HG03196 (cell line): ENCODE results near the gene TNFSF13.

Source experiments
- ATAC-seq: cut with Tn5 transposase; IDR thresholded peaks from one replicate; pipeline ENCODE4 v1.9.1; 2021; ENCODE audit not compliant: unreplicated experiment

The TNFSF13 gene, protein sequence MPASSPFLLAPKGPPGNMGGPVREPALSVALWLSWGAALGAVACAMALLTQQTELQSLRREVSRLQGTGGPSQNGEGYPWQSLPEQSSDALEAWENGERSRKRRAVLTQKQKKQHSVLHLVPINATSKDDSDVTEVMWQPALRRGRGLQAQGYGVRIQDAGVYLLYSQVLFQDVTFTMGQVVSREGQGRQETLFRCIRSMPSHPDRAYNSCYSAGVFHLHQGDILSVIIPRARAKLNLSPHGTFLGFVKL

DNA sequence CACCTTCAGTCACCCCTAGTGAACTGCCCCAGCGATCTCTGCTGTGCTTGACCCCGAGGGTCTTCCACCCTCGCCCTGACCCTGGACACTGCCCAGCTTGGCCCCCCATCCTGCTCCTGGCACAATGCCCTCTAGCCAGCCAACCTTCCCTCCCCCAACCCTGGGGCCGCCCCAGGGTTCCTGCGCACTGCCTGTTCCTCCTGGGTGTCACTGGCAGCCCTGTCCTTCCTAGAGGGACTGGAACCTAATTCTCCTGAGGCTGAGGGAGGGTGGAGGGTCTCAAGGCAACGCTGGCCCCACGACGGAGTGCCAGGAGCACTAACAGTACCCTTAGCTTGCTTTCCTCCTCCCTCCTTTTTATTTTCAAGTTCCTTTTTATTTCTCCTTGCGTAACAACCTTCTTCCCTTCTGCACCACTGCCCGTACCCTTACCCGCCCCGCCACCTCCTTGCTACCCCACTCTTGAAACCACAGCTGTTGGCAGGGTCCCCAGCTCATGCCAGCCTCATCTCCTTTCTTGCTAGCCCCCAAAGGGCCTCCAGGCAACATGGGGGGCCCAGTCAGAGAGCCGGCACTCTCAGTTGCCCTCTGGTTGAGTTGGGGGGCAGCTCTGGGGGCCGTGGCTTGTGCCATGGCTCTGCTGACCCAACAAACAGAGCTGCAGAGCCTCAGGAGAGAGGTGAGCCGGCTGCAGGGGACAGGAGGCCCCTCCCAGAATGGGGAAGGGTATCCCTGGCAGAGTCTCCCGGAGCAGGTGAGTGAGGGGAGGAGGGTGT lies at the start of gene TNFSF13:
TSS of gene TNFSF13 (plus strand) at position 207 of the 776 bp plus-strand sequence. CDS start at position 497, 290 bp downstream.
- no peak for ATAC-seq

DNA sequence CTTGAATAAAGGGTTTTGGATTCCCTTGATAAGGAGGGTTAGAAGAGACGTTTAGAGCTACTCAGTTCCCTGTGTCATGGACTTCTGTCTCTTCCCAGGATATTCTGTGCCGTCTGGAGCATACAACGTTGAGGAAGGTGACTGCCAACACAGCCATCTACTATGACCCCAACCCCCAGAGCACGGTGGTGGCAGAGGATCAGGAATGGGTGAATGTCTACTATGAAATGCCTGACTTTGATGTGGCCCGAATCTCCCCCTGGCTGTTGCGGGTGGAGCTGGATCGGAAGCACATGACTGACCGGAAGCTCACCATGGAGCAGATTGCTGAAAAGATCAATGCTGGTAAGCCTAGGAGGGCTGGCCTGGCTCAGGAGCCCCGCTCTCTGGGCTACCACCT lies 49.7 kb upstream of the TNFSF13 start:
- ATAC-seq, result no peak

DNA sequence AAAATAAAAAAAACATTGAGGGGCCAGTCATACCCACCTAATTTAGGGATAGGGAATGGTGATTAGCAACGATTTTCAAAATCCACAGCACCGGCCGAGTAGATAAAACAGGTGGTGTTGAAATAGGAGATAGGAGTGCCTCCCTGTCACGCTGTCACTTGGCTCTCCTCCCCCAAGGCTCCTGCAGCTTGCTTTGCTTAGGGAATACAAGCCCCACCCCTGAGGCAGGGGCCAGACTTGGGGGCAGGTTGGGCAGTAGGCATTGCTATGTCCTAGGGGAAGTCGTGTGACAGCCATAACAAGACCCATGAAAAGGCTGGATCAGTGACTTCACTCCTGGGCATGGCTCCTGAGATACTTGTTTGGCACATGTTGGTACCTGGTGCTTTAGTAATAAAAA lies 48.6 kb upstream of the TNFSF13 start:
- no peak for ATAC-seq

DNA sequence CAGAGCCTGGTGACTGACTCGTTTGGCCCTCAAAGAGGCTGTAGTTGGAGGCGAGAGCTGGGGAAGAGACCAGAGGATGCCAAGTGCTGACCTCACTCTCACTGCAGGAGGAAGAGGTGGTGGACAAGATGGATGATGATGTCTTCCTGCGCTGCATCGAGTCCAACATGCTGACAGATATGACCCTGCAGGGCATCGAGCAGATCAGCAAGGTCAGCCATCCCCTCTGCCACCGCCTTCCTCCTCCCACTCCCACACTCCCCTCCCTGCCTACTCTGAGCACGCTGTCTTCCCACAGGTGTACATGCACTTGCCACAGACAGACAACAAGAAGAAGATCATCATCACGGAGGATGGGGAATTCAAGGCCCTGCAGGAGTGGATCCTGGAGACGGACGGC lies 47.4 kb upstream of the TNFSF13 start:
- ATAC-seq, result no peak

DNA sequence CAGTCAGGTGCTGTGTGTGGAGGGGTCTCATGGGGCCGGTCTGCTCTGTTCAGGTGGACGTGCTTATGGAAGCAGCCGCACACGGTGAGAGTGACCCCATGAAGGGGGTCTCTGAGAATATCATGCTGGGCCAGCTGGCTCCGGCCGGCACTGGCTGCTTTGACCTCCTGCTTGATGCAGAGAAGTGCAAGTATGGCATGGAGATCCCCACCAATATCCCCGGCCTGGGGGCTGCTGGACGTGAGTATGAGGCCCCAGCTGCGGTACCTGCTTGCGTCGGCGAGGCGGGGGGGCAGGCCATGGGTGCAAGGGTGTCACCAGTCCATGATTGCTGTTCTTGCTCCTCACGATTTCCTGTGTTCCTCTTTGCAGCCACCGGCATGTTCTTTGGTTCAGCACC lies 46.4 kb upstream of the TNFSF13 start:
- no peak for ATAC-seq

DNA sequence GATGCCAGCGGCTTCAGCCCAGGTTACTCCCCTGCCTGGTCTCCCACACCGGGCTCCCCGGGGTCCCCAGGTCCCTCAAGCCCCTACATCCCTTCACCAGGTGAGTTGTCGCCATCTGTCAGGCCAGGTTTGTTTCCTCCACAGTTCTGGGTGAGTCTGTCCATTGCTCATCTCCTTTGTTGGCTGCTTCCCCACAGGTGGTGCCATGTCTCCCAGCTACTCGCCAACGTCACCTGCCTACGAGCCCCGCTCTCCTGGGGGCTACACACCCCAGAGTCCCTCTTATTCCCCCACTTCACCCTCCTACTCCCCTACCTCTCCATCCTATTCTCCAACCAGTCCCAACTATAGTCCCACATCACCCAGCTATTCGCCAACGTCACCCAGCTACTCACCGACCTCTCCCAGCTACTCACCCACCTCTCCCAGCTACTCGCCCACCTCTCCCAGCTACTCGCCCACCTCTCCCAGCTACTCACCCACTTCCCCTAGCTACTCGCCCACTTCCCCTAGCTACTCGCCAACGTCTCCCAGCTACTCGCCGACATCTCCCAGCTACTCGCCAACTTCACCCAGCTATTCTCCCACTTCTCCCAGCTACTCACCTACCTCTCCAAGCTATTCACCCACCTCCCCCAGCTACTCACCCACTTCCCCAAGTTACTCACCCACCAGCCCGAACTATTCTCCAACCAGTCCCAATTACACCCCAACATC lies 45.6 kb upstream of the TNFSF13 start:
- no peak for ATAC-seq

DNA sequence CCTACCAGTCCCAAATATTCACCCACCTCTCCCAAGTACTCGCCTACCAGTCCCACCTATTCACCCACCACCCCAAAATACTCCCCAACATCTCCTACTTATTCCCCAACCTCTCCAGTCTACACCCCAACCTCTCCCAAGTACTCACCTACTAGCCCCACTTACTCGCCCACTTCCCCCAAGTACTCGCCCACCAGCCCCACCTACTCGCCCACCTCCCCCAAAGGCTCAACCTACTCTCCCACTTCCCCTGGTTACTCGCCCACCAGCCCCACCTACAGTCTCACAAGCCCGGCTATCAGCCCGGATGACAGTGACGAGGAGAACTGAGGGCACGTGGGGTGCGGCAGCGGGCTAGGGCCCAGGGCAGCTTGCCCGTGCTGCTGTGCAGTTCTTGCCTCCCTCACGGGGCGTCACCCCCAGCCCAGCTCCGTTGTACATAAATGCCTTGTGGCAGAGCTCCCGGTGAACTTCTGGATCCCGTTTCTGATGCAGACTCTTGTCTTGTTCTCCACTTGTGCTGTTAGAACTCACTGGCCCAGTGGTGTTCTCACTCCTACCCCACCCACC lies 44.6 kb upstream of the TNFSF13 start:
- ATAC-seq, result no peak

DNA sequence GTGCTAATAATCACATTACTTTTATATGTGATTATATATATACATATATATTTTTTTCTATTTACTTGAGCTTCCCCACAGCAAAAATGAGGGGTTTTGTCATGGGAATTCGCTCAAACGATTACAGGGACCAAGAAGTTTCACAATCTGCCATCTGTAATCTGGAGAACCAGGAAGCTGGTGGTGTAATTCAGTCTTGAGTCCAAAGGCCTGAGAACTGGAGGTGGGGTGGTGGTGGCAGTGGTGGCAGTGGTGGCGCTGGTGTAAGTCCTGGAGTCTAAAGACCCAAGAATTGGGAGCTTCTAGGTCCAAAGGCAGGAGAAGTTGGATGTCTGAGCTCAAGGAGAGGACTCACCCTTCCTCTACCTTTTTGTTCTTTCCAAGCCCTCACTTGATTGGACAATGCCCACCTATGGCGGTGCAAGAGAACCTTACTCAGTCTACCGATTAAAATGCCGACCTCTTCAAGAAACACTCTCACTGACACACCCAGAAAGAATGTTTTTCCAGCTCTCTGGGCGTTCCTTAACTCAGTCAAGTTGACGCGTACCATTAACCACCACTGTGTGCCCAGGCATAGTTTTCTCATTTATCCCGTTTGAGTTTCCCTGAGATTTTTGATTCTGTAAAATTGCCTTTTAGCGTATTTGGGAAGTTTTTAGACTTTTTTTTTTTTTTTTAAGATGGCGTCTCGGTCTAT lies 42.5 kb upstream of the TNFSF13 start:
- ATAC-seq, result no peak

DNA sequence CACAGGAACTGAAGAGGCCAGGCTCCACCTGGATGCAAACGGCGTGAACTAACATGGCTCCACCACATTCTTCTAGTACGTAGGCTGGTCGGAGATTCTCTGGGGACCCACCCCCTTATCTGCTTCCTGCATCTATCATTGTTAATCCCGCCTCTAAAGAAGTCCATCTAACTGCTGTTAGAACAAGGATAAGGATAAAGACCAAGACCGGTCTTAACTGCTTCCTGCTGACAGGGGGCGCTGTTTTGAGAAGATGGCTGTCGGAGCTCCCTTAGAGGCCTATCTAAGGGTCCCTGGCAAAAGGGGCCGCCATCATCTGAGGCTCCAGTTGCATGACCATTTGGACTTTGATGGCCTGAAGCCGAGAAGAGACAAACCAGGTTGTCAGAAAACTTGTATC lies 35.5 kb upstream of the TNFSF13 start:
- no peak for ATAC-seq

DNA sequence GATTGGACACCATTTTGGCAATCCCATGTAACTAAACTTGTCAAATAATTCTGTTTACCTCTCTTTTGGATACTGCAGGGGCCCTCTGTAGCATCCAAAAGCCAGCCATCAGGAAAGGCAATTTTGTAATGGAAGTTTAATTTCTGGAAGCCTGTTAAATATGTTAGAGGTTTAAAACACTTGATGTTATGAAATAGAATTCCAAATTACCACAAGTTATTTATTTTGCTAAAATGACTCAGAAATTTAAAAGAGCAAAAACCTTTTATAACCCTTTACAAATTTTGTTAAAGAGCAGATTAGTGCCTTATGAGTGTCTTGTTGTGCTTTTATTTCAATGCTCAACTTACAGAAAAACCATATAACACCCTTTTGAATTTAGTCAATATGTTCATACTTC lies 29.7 kb upstream of the TNFSF13 start:
- ATAC-seq, result no peak

DNA sequence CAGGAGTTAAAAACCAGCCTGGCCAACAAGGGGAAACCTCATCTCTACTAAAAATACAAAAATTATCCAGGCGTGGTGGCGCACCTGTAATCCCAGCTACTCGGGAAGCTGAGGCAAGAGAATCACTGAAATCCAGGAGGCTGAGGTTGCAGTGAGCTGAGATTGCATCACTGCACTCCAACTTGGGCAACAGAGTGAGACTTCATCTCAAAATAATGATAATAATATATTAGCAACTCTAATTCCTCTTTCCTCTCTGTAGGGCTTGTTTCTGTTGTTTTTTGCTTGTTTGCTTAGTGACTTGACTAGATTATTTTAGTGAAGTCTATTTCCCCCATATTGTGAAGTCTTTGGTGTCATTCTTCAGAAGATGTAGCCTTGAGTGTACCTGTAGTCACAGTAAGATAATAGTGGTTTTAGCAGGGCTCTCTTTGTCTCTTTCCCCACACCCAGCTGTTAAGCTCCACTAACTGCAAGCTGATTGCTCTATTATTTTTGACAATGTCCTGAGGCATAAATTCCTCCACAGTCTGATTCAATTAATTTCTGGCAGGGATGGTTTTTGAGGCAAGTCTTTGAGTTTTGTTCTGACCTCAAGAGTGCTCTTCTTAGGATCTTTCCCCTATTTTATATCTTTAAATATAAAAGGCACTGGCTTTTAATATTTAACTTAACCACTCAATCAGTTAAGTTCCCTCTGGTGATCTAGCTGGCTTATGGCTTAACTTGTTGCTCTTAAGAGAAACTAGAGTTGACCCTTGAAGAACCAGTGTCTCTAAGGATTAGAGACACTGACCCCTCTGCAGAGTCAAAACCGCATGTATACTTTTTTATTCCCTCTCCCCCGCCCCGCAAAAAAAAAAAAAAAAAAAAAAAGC lies 28.3 kb upstream of the TNFSF13 start:
- ATAC-seq, result no peak

DNA sequence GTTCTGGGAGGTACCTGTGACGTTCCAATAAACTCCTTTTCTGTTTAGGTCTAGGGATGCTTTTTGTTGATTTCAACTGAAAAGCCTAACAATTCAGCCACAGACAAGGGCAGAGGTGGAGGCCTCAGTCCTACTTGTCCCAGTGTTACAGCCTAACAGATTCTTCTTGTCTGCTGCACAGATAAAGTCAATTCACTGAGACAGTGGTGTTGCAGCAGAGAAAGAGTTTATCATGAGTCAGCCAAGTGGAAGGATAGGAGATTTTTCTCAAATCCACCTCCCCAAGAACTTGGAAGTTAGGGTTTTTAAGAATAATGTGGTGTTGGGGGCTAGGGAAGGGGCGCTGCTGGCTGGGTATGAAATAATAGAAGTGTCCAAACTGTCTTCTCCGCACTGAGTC lies 20.5 kb upstream of the TNFSF13 start:
- ATAC-seq, result no peak

DNA sequence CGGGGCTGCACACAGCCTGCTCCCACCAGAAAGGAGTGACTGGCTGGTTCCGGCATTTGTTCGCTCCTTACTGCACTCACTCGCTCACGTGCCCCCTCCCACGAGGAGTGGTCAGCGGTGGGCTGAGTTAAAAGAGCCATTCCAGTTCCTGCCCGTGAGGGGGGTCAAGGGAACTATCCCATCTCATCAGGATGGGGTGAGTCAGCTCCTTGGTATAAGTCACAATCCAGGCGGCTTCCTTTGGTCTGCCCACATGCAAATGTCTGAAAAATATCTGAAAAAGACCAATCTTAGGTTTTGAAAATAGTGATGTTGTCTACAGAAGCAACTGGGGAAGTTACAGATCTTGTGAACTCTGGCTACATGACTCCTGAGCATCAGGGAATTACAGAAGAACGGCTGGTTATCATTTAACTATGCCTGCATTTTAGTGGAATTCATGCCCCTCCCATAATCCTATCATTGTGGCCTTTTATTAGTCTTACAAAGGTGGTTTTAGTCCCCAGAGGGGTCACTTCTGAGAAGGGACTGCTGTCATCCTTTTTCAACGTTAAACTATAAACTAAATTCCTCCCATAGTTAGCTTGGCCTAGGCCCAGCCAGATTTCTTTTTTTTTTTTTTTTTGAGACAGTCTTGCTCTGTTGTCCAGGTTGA lies 19.5 kb upstream of the TNFSF13 start:
- ATAC-seq, result no peak

DNA sequence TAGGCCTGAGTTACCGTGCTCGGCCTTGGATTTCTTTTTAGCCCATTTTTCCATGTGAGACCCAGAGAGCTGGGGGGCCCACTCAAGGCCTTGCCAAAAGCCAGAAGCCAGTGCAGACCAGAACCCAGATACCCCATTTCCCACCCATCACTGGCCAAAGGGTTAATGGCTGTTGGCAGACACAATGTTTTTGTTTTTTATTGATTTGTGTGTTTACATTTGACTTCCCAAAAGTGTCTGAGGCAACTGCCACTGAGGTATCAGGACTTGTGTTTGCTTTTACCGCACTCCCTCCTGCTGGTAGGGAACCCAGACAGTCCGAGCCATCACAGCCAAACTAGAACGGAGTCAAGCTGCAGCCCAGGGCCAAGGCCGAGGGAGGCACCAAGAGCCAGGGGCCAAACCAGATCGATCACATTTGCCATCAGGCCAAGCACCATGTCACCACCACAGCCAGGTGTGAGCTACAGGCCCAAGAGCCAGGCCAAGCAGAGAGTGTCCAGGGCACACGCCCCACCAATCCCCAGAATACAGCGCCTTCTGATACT lies 17.4 kb upstream of the TNFSF13 start:
- no peak for ATAC-seq

DNA sequence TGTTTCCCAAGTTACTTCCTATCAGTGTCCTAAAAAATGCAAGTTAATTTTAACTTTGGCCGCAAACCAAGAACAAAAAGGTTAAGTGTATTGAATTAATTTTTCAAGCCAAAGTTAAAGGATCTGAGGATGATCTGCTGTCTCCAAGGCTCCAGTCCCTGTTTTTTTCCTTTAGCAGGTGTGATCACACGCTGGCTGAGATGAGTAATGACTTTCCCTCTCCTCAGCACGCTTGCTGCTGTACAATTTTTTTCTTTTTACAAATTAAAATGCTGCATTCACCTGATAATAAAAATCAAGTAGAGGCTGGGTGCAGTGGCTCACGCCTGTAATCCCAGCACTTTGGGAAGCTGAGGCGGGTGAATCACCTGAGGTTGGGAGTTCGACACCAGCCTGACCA lies 13.6 kb upstream of the TNFSF13 start:
- no peak for ATAC-seq

DNA sequence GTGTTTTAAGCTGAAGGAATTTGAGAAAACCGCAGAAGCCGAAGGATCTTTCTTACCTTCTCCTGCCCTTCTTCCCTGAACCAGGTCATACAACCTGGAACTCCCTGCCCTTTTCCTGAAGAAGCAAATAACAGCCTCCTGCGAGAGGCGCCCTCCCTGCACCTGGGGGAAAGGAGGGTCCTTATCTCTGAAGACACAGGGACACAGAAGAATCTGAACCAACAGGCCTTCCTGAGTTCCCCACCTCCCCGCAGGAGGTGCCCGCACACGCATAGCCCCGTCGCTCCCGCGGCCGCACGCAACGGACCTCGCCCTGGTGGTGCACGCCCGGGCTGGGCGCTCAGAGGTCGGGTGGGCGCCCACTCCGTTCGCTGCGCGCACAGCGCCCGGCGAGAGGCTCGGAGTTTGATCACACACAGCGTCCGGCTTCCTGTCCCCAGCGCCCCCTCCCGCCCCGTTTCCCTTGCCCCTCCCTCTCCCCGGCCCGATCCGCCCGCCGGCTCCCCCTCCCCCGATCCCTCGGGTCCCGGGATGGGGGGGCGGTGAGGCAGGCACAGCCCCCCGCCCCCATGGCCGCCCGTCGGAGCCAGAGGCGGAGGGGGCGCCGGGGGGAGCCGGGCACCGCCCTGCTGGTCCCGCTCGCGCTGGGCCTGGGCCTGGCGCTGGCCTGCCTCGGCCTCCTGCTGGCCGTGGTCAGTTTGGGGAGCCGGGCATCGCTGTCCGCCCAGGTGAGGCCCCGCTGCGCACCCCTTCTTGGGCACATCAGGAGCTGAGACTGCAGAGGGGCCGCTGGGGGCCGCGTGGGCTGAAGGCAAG lies 9.8 kb upstream of the TNFSF13 start, which contains the start of gene TNFSF12:
TSS of gene TNFSF12 (plus strand) at position 474 of the 816 bp plus-strand sequence. CDS start at position 570, 96 bp downstream.
- no peak for ATAC-seq

DNA sequence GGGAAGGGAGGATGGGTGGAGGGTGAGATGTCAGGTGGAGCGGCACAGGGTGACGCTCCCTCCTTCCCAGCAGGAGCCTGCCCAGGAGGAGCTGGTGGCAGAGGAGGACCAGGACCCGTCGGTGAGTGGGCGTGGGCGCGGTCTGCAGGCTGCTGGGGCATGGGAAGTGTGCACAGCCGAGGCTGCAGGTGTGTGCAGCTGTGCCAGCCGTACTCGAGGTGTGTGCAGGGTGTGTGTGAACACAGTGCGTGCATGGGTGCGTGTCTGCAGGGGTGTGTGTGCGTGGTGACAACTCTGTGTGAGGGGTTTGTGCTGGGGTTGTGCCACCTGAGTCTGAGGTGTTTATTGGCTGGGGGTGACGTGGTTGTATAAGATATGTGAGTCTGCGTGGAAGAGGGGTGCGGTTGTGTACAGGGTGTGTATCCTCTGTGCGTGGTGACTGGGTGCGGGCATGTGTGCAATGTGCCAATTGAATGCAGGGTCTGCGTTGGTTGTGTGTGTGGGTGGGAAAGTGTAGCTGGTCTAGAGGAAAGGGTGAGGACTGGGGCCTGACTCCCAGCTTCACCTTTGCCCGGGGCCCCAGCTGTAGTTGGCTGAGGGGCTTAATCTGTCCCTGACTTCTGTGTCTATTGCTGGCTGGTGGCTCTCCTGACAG lies 9.0 kb upstream of the TNFSF13 start:
- no peak for ATAC-seq

DNA sequence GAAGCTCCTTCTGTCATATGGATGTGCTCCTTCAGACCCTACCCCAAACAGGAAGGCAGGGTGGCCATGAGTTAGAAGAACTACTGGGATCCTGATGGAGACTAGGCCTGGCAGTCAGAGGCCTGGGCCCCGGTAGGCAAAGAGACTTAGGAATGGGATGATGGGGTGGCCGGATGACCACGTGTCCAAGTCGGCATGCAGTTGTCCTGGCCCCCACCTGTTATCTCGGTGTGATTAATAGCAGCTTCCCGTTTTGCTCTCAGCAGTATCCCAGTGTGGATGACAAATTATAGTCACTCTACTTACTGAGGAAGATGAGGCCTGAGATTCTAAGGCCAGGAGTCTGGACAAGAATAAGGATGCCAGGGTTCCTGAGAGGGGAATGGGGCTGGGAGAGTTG lies 8.2 kb upstream of the TNFSF13 start:
- no peak for ATAC-seq
